ENCODE measurements around the gene EHMT2.
"Not testable (repeated sequence)": the region's sequence is repeated elsewhere in the genome, so short reads cannot be mapped to it uniquely, and the experiment has no call there.

EHMT2 gene

DNA sequence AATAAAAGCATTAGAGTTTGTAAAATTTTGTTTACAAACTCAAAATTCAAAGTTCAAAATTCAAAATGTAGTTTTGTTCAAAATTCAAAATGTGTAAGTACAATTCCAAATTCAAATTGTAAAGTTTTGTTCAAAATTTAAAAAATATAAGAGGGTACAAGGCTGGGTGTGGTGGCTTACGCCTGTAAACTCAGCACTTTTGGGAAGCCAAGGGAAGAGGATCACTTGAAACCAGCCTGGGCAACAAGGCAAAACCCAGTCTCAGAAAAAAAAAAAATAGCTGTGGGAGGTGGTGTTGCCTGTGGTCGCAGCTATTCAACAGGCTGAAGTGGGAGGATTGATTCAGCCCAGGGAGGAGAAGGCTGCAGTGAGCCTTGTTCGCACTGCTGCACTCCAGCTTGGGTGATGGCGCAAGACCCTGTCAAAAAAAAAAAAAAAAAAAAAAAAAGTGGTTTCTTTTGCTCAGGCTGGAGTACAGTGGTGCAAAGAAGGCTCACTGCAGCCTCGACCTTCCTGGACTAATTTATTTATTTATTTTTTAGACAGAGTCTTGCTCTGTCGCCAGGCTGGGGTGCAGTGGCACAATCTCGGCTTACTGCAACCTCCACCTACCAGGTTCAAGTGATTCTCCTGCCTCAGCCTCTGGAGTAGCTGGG is 9.8 kb upstream of the EHMT2 start:
- no CpG with 5 or more reads among the region's 7 CpGs for WGBS (ENCODE audit: extremely low coverage, insufficient coverage, insufficient read length)
- peaks cover 2% of the 10 kb centered on the region for H3K9me3 ChIP-seq (ENCODE audit: insufficient read depth, low read depth, low read length)
- H3K4me3 ChIP-seq (ENCODE audit: low read depth, low read length) = no peak overlapping the region
- no peak overlapping the region for H3K4ac ChIP-seq (ENCODE audit: low read depth, low read length)
- H3K18ac ChIP-seq (ENCODE audit: low read length) = no peak overlapping the region
- no peak overlapping the region for H4K12ac ChIP-seq (ENCODE audit: low read depth, low read length)
- no peak overlapping the region for H3K27ac ChIP-seq (ENCODE audit: low read depth, low read length)
- no peak overlapping the region for H3K4me2 ChIP-seq (ENCODE audit: low read length)
- no peak overlapping the region for H2BK120ac ChIP-seq (ENCODE audit: insufficient read depth, low read length, poor library complexity)
- H3K79me2 ChIP-seq (ENCODE audit: control insufficient read depth, insufficient read depth, low read length, poor library complexity) = no peaks in the 10 kb centered on the region
- no peaks in the 10 kb centered on the region for H3K27me3 ChIP-seq (ENCODE audit: insufficient read depth, low read length)
- H3K36me3 ChIP-seq (ENCODE audit: control insufficient read depth in 1 of 2, insufficient read depth in 2 of 2, low read length in 2 of 2) = no peaks in the 10 kb centered on the region
- no peak overlapping the region for H3K9ac ChIP-seq (ENCODE audit: low read length)
- no peak overlapping the region for H2AK5ac ChIP-seq (ENCODE audit: low read length)
- no peak overlapping the region for H2BK12ac ChIP-seq (ENCODE audit: low read length)
- no peak overlapping the region for H2BK5ac ChIP-seq (ENCODE audit: low read depth, low read length, poor library complexity)
- no peak overlapping the region for H4K91ac ChIP-seq (ENCODE audit: low read depth, low read length)
- no peak overlapping the region for H3K14ac ChIP-seq (ENCODE audit: low read length)
- peak in 1 of 2 donors; percentile 72 for DNase-seq
- H3K23ac ChIP-seq (ENCODE audit: low read length) = no peak overlapping the region
- H3K4me1 ChIP-seq (ENCODE audit: control insufficient read depth in 1 of 2, insufficient read depth in 2 of 2, low read length in 2 of 2) = no peaks in the 10 kb centered on the region
- no peak overlapping the region for H2AFZ ChIP-seq (ENCODE audit: insufficient read depth, low read length, poor library complexity)
- no peak overlapping the region for H4K8ac ChIP-seq (ENCODE audit: low read depth, low read length)
- no peaks in the 10 kb centered on the region for H3K79me1 ChIP-seq (ENCODE audit: low read length)

DNA sequence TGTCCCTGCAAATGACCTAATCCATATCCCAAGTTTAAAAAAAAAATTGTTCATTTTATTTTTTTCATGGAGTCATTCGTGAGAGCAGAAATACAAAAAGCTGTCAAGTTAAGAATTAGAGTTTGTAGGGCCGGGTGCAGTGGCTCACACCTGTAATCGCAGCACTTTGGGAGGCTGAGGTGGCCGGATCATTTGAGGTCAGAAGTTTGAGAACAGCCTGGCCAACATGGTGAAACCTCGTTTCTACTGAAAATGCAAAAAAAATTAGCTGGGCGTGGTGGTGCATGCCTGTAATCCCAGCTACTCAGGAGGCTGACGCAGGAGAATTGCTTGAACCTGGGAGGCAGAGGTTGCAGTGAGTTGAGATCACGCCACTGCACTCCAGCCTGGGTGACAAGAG is 9.2 kb upstream of the EHMT2 start:
- not testable (repeated sequence) for H3K9me3 ChIP-seq (ENCODE audit: insufficient read depth, low read depth, low read length); H2AK5ac ChIP-seq (ENCODE audit: low read length); H3K79me2 ChIP-seq (ENCODE audit: control insufficient read depth, insufficient read depth, low read length, poor library complexity); H3K4ac ChIP-seq (ENCODE audit: low read depth, low read length); H3K27ac ChIP-seq (ENCODE audit: low read depth, low read length); H3K36me3 ChIP-seq (ENCODE audit: control insufficient read depth in 1 of 2, insufficient read depth in 2 of 2, low read length in 2 of 2); H3K27me3 ChIP-seq (ENCODE audit: insufficient read depth, low read length); H3K23ac ChIP-seq (ENCODE audit: low read length); H4K8ac ChIP-seq (ENCODE audit: low read depth, low read length); H3K79me1 ChIP-seq (ENCODE audit: low read length); H3K4me3 ChIP-seq (ENCODE audit: low read depth, low read length); H3K14ac ChIP-seq (ENCODE audit: low read length); H2AFZ ChIP-seq (ENCODE audit: insufficient read depth, low read length, poor library complexity); H3K18ac ChIP-seq (ENCODE audit: low read length); H3K4me2 ChIP-seq (ENCODE audit: low read length); H2BK5ac ChIP-seq (ENCODE audit: low read depth, low read length, poor library complexity); H4K12ac ChIP-seq (ENCODE audit: low read depth, low read length); H4K91ac ChIP-seq (ENCODE audit: low read depth, low read length); H3K9ac ChIP-seq (ENCODE audit: low read length); H2BK12ac ChIP-seq (ENCODE audit: low read length); H3K4me1 ChIP-seq (ENCODE audit: control insufficient read depth in 1 of 2, insufficient read depth in 2 of 2, low read length in 2 of 2); H2BK120ac ChIP-seq (ENCODE audit: insufficient read depth, low read length, poor library complexity)
- no CpG with 5 or more reads among the region's 8 CpGs for WGBS (ENCODE audit: extremely low coverage, insufficient coverage, insufficient read length)
- peak; percentile 58 to 68 for DNase-seq

- DNase-seq = no peak
- Histone ChIP-seq H4K12ac (ENCODE audit: low read depth, low read length) (no peak overlapping the region), H3K23ac (ENCODE audit: low read length) (no peak overlapping the region), H3K27me3 (ENCODE audit: insufficient read depth, low read length) (no peaks in the 10 kb centered on the region), H2BK120ac (ENCODE audit: insufficient read depth, low read length, poor library complexity) (no peak overlapping the region), H3K14ac (ENCODE audit: low read length) (no peak overlapping the region), H3K4ac (ENCODE audit: low read depth, low read length) (no peak overlapping the region), H3K4me3 (ENCODE audit: low read depth, low read length) (no peak overlapping the region), H3K9me3 (ENCODE audit: insufficient read depth, low read depth, low read length) (no peaks in the 10 kb centered on the region), H3K4me2 (ENCODE audit: low read length) (no peak overlapping the region), H2BK12ac (ENCODE audit: low read length) (no peak overlapping the region), H3K4me1 (ENCODE audit: control insufficient read depth in 1 of 2, insufficient read depth in 2 of 2, low read length in 2 of 2) (peaks cover 3% of the 10 kb centered on the region in 2 experiments), H3K79me1 (ENCODE audit: low read length) (peaks cover 8% of the 10 kb centered on the region), H2AK5ac (ENCODE audit: low read length) (no peak overlapping the region), H4K91ac (ENCODE audit: low read depth, low read length) (no peak overlapping the region), H3K18ac (ENCODE audit: low read length) (no peak overlapping the region), H3K36me3 (ENCODE audit: control insufficient read depth in 1 of 2, insufficient read depth in 2 of 2, low read length in 2 of 2) (no peaks in the 10 kb centered on the region), H3K79me2 (ENCODE audit: control insufficient read depth, insufficient read depth, low read length, poor library complexity) (no peaks in the 10 kb centered on the region), H3K9ac (ENCODE audit: low read length) (no peak overlapping the region), H2AFZ (ENCODE audit: insufficient read depth, low read length, poor library complexity) (no peak overlapping the region), H3K27ac (ENCODE audit: low read depth, low read length) (no peak overlapping the region), H2BK5ac (ENCODE audit: low read depth, low read length, poor library complexity) (no peak overlapping the region), H4K8ac (ENCODE audit: low read depth, low read length) (no peak overlapping the region)
- WGBS (ENCODE audit: extremely low coverage, insufficient coverage, insufficient read length) = no CpG with 5 or more reads among the region's 4 CpGs
Observed at GRCh38 chr6:31906122-31906521, 8.6 kb upstream of the EHMT2 start.

GRCh38 chr6:31905041-31905440 is 7.5 kb upstream of the EHMT2 start:
- no peaks in the 10 kb centered on the region for H3K27me3 ChIP-seq (ENCODE audit: insufficient read depth, low read length)
- peaks cover under 1 to 2% of the 10 kb centered on the region in 2 experiments for H3K36me3 ChIP-seq (ENCODE audit: control insufficient read depth in 1 of 2, insufficient read depth in 2 of 2, low read length in 2 of 2)
- H3K79me2 ChIP-seq (ENCODE audit: control insufficient read depth, insufficient read depth, low read length, poor library complexity) = no peaks in the 10 kb centered on the region
- H3K79me1 ChIP-seq (ENCODE audit: low read length) = peaks cover 10% of the 10 kb centered on the region
- H3K14ac ChIP-seq (ENCODE audit: low read length) = no peak overlapping the region
- no peak overlapping the region for H3K27ac ChIP-seq (ENCODE audit: low read depth, low read length)
- no CpG with 5 or more reads among the region's 1 CpG for WGBS (ENCODE audit: extremely low coverage, insufficient coverage, insufficient read length)
- no peak overlapping the region for H2BK5ac ChIP-seq (ENCODE audit: low read depth, low read length, poor library complexity)
- no peak overlapping the region for H4K91ac ChIP-seq (ENCODE audit: low read depth, low read length)
- H3K4me3 ChIP-seq (ENCODE audit: low read depth, low read length) = no peak overlapping the region
- no peak for DNase-seq
- H3K4me2 ChIP-seq (ENCODE audit: low read length) = no peak overlapping the region
- no peaks in the 10 kb centered on the region for H3K9me3 ChIP-seq (ENCODE audit: insufficient read depth, low read depth, low read length)
- H3K4me1 ChIP-seq (ENCODE audit: control insufficient read depth in 1 of 2, insufficient read depth in 2 of 2, low read length in 2 of 2) = peaks cover 7 to 8% of the 10 kb centered on the region in 2 experiments
- no peak overlapping the region for H3K18ac ChIP-seq (ENCODE audit: low read length)
- H2AK5ac ChIP-seq (ENCODE audit: low read length) = no peak overlapping the region
- no peak overlapping the region for H4K12ac ChIP-seq (ENCODE audit: low read depth, low read length)
- no peak overlapping the region for H3K9ac ChIP-seq (ENCODE audit: low read length)
- H3K4ac ChIP-seq (ENCODE audit: low read depth, low read length) = no peak overlapping the region
- H4K8ac ChIP-seq (ENCODE audit: low read depth, low read length) = no peak overlapping the region
- H3K23ac ChIP-seq (ENCODE audit: low read length) = no peak overlapping the region
- no peak overlapping the region for H2BK12ac ChIP-seq (ENCODE audit: low read length)
- H2BK120ac ChIP-seq (ENCODE audit: insufficient read depth, low read length, poor library complexity) = no peak overlapping the region
- no peak overlapping the region for H2AFZ ChIP-seq (ENCODE audit: insufficient read depth, low read length, poor library complexity)

Data from trophoblast cell (in vitro differentiated cells and primary cell).